Stomach (tissue), 4 donors: ENCODE measurements around the gene ATXN7L2.

ENCODE experiments used
- EP300 ChIP-seq: sonication (generic); formaldehyde crosslinking; IDR thresholded peaks from one replicate; pipeline ENCODE4 v1.6.1; 2017; ENCODE audit warnings: antibody characterized with exemption
- POLR2A ChIP-seq, 4 donors: fragments of 450-650 bp; IDR thresholded peaks; one replicate each; pipeline ENCODE4 v1.6.1; 2016; ENCODE audit warnings: antibody characterized with exemption in 4 of 4, control low read depth in 2 of 4, mild to moderate bottlenecking in 1 of 4, moderate library complexity in 1 of 4
- TF ChIP-seq, protein P1 (sequence below), 7 experiments: fragments of 450-650 bp in 4 of 7; fragments of 200-600 bp in 3 of 7; sonication (generic) in 3 of 7; IDR thresholded peaks; one replicate each; pipeline ENCODE4 v1.5.1; 2016 to 2019; ENCODE audit warnings: antibody characterized with exemption in 7 of 7, control low read depth in 2 of 7, mild to moderate bottlenecking in 1 of 7

DNA sequence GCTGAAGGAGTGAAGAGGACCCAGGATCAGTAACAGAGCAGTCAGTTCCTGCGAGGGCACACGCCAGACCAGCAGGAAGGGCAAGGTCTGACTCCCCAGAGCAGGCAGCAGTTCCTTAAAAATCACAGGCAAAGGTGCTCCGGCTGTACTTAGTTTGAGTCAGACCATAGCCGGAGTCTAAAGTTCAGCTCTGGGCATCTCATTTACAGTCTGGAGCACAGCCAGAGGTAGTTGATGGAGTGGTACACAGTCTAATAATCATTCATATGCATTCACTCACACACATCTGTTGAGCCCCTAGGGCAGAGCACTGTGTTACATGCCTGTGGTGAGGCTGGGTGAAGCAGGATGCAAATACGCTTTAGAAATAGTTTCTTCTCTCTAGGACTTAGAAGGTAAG is 33.2 kb downstream of the ATXN7L2 start:
- TF ChIP-seq, protein P1, sequence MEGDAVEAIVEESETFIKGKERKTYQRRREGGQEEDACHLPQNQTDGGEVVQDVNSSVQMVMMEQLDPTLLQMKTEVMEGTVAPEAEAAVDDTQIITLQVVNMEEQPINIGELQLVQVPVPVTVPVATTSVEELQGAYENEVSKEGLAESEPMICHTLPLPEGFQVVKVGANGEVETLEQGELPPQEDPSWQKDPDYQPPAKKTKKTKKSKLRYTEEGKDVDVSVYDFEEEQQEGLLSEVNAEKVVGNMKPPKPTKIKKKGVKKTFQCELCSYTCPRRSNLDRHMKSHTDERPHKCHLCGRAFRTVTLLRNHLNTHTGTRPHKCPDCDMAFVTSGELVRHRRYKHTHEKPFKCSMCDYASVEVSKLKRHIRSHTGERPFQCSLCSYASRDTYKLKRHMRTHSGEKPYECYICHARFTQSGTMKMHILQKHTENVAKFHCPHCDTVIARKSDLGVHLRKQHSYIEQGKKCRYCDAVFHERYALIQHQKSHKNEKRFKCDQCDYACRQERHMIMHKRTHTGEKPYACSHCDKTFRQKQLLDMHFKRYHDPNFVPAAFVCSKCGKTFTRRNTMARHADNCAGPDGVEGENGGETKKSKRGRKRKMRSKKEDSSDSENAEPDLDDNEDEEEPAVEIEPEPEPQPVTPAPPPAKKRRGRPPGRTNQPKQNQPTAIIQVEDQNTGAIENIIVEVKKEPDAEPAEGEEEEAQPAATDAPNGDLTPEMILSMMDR (IDR thresholded peaks at IDR 0.05) = no peak
- TF ChIP-seq EP300 (no peak), POLR2A (IDR thresholded peaks at IDR 0.05) (no peak)
